ENCODE measurements around the gene PLCG1. TPM values are rescaled to one million over a fixed set of nuclear protein-coding genes. Genes with fewer than 3 reads are reported as not detected.

Gene PLCG1
- total RNA-seq, 1 donor from 2014 or later = 205 TPM

Other genes starting within 250 kb of the PLCG1 start
- gene TOP1, start 108.7 kb upstream of the PLCG1 start, total RNA-seq = 120 and 123 TPM in 2 replicates
- gene ZHX3, start 180.2 kb downstream of the PLCG1 start, total RNA-seq = 9.5 and 11.9 TPM in 2 replicates
- 1.1 and 1.4 TPM in 2 replicates for gene LPIN3, start 203.3 kb downstream of the PLCG1 start, total RNA-seq
- gene EMILIN3, start 229.3 kb downstream of the PLCG1 start, total RNA-seq = 0.65 and 0.69 TPM in 2 replicates

Data from activated T-helper 1 cell treated with anti-CD3 and anti-CD28 coated beads, Interleukin-12 subunit alpha, Interleukin-12 subunit beta, Interleukin-2, Interleukin-4 antibody, amounts not matched to agents 30 ng/mL and 10 ng/mL and 1 ng/mL, durations not matched to agents 14 hours and 24 hours and 36 hours (primary cell).